Measurements from ENCODE around the gene UBL3.

DNA sequence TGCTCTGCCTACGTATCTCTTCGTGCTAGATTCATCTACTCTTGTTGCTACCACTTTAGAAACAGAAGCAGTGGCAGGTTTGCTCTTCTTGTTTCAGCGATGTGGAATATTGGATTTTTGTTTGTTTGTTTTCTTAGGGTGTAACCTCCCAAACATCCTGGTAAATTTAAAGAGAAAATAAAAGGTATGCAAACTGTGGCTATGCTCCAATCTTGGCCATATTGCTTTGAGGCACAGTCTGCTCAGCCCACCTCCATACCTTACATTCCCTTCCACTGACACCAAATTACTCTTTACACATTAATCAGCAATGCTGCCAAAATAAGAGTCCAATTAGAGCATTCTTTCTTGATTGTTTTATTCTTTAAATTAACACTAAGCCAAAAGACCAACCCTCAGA lies 25.2 kb upstream of the UBL3 start:
- no peak for TF ChIP-seq HCFC1 (IDR thresholded peaks at IDR 0.05; ENCODE audit: low read length)
- TF ChIP-seq CEBPB (IDR thresholded peaks at IDR 0.05; ENCODE audit: borderline replicate concordance in 1 of 2, low read depth in 2 of 2, low read length in 2 of 2), result no peak
- TF ChIP-seq CTCF (IDR thresholded peaks at IDR 0.05 in 2 of 3, conservative IDR thresholded peaks at IDR 0.05 in 1 of 3; ENCODE audit: control insufficient read depth in 2 of 3, extremely low read depth in 1 of 3, insufficient read depth in 1 of 3, low read depth in 3 of 3, low read length in 3 of 3), result no peak
- no peak for TF ChIP-seq ETV6 (conservative IDR thresholded peaks at IDR 0.05 in 1 of 2, IDR thresholded peaks at IDR 0.05 in 1 of 2; ENCODE audit: borderline replicate concordance in 1 of 2, low read depth in 1 of 2)
- no peak for TF ChIP-seq YY1 (IDR thresholded peaks at IDR 0.05; ENCODE audit: low read depth, low read length)
- TF ChIP-seq POLR2AphosphoS5 (IDR thresholded peaks at IDR 0.05; ENCODE audit: low read length), result no peak
- TF ChIP-seq RCOR1 (conservative IDR thresholded peaks at IDR 0.05; ENCODE audit: low read depth, low read length), result no peak
- no peak for TF ChIP-seq ZZZ3 (IDR thresholded peaks at IDR 0.05; ENCODE audit: control insufficient read depth, insufficient read length, low read depth)
- no peak for TF ChIP-seq CHD4 (IDR thresholded peaks at IDR 0.05)
- TF ChIP-seq FOXM1 (IDR thresholded peaks at IDR 0.05; ENCODE audit: low read depth, low read length), result no peak
